Measurements from ENCODE around the gene KCNJ9. TPM values are rescaled to one million over a fixed set of nuclear protein-coding genes. Genes with fewer than 3 reads are reported as not detected.

Gene KCNJ9
- total RNA-seq, 1 experiment from 2014 or later, result not detected

DNA sequence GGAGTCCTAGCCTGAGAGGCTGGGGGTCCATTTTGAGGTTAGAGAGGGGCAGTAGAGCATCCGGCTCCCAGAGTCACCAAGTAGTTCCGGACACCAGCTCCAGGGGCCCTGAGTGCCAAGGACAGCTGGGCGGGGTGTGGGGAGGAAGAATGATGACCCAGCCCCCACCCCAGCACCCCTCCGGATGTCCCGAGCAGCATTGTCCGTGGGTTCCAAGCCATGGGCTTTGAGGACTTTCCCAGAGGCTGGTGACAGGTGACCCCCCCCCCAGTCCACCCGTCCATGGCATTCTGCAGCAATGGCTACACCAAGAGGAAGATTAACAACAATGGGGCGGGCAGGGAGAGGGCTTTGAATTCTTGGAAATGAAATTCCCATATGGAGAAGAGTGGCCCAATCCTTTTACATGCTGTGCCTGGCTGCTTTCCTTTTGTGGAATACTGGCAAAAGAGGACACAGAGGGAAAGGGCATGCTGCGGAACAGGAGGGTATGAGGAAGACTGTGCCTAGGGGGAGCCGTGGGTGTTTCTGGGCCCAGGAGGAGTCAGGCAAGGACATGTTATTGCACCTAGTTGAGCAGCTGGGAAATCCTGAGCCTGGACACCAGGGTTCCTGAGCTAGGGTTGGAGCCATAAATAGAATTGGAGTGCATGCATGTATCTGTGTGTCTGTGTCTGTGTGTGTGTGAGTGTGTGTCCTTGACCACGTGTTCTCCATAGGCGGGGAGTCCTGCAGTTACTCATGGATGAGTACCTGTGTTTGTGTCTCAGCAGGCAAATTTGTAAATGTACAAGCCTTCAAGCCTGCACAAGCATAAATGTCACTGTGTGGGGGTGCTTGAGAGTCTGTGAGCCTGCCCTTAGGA, 35.2 kb downstream of the KCNJ9 start:
- no peak for TF ChIP-seq CTCF (IDR thresholded peaks at IDR 0.05; ENCODE audit: insufficient read depth in 1 of 2, low read depth in 1 of 2, low read length in 1 of 2, severe bottlenecking in 1 of 2, unreplicated experiment in 1 of 2)
- Mint-ChIP-seq H3K9me3 (ENCODE audit: unreplicated experiment) (no peaks in the 10 kb centered on the region), H3K4me1 (ENCODE audit: low read depth, unreplicated experiment) (no peaks in the 10 kb centered on the region), H3K27me3 (ENCODE audit: insufficient read depth, unreplicated experiment) (no peaks in the 10 kb centered on the region), H3K4me3 (ENCODE audit: unreplicated experiment) (no peak overlapping the region), H3K27ac (ENCODE audit: unreplicated experiment) (no peak overlapping the region), H3K36me3 (ENCODE audit: insufficient read depth, unreplicated experiment) (no peaks in the 10 kb centered on the region)
- Histone ChIP-seq H3K9me3 (no peaks in the 10 kb centered on the region), H3K4me3 (ENCODE audit: low read depth, low read length) (no peak overlapping the region), H3K27me3 (replicated peaks; ENCODE audit: control insufficient read depth, insufficient read depth, low read length) (no peaks in the 10 kb centered on the region), H3K4me1 (peaks cover 4% of the 10 kb centered on the region; the same call in 1 of the 2 replicates), H3K36me3 (ENCODE audit: control insufficient read depth, insufficient read depth, low read length) (no peaks in the 10 kb centered on the region)
- ChIA-PET POLR2A (no interaction called here), CTCF (no interaction called here)
- no TSS peak for BruUV-seq (replicated peaks)
- intact Hi-C loops (cut with micrococcal nuclease; ENCODE audit: unreplicated experiment), result no loop called here
- no peak for DNase-seq

GRCh38 chr1:160117300-160117699, 36.0 kb downstream of the KCNJ9 start:
- no peak overlapping the region for H3K4me3 Mint-ChIP-seq (ENCODE audit: unreplicated experiment)
- no peaks in the 10 kb centered on the region for H3K36me3 Mint-ChIP-seq (ENCODE audit: insufficient read depth, unreplicated experiment)
- Histone ChIP-seq H3K9me3 (no peaks in the 10 kb centered on the region), H3K36me3 (ENCODE audit: control insufficient read depth, insufficient read depth, low read length) (no peaks in the 10 kb centered on the region), H3K4me1 (peaks cover 4% of the 10 kb centered on the region; the same call in 1 of the 2 replicates), H3K4me3 (ENCODE audit: low read depth, low read length) (no peak overlapping the region), H3K27me3 (replicated peaks; ENCODE audit: control insufficient read depth, insufficient read depth, low read length) (no peaks in the 10 kb centered on the region)
- POLR2A ChIA-PET, result no interaction called here
- no peak for DNase-seq
- no peaks in the 10 kb centered on the region for H3K9me3 Mint-ChIP-seq (ENCODE audit: unreplicated experiment)
- BruUV-seq (replicated peaks), result no TSS peak
- intact Hi-C loops (cut with micrococcal nuclease; ENCODE audit: unreplicated experiment), result no loop called here
- no peak for TF ChIP-seq CTCF (IDR thresholded peaks at IDR 0.05; ENCODE audit: insufficient read depth in 1 of 2, low read depth in 1 of 2, low read length in 1 of 2, severe bottlenecking in 1 of 2, unreplicated experiment in 1 of 2)
- no peaks in the 10 kb centered on the region for H3K4me1 Mint-ChIP-seq (ENCODE audit: low read depth, unreplicated experiment)
- H3K27ac Mint-ChIP-seq (ENCODE audit: unreplicated experiment), result no peak overlapping the region
- no peaks in the 10 kb centered on the region for H3K27me3 Mint-ChIP-seq (ENCODE audit: insufficient read depth, unreplicated experiment)
- CTCF ChIA-PET, result no interaction called here

- H3K4me3 ChIP-seq (ENCODE audit: low read depth, low read length), result no peak overlapping the region
- H3K27me3 ChIP-seq (replicated peaks; ENCODE audit: control insufficient read depth, insufficient read depth, low read length), result no peaks in the 10 kb centered on the region
- H3K4me1 ChIP-seq, result peaks cover 4% of the 10 kb centered on the region; the same call in 1 of the 2 replicates
- no peaks in the 10 kb centered on the region for H3K4me1 Mint-ChIP-seq (ENCODE audit: low read depth, unreplicated experiment)
- no peaks in the 10 kb centered on the region for H3K9me3 Mint-ChIP-seq (ENCODE audit: unreplicated experiment)
- H3K27me3 Mint-ChIP-seq (ENCODE audit: insufficient read depth, unreplicated experiment), result no peaks in the 10 kb centered on the region
- H3K27ac Mint-ChIP-seq (ENCODE audit: unreplicated experiment), result no peak overlapping the region
- CTCF ChIA-PET, result no interaction called here
- no peaks in the 10 kb centered on the region for H3K36me3 ChIP-seq (ENCODE audit: control insufficient read depth, insufficient read depth, low read length)
- intact Hi-C loops (cut with micrococcal nuclease; ENCODE audit: unreplicated experiment), result no loop called here
- POLR2A ChIA-PET, result no interaction called here
- H3K4me3 Mint-ChIP-seq (ENCODE audit: unreplicated experiment), result no peak overlapping the region
- TF ChIP-seq CTCF (IDR thresholded peaks at IDR 0.05; ENCODE audit: insufficient read depth in 1 of 2, low read depth in 1 of 2, low read length in 1 of 2, severe bottlenecking in 1 of 2, unreplicated experiment in 1 of 2), result no peak
- BruUV-seq (replicated peaks), result no TSS peak
- DNase-seq, result no peak
- no peaks in the 10 kb centered on the region for H3K36me3 Mint-ChIP-seq (ENCODE audit: insufficient read depth, unreplicated experiment)
- H3K9me3 ChIP-seq, result no peaks in the 10 kb centered on the region
Measured at GRCh38 chr1:160117709-160118183, 36.4 kb downstream of the KCNJ9 start.
